HG02571 (cell line): Measurements from ENCODE around the gene BCKDHA.
"Not testable (repeated sequence)": the region's sequence is repeated elsewhere in the genome, so short reads cannot be mapped to it uniquely, and the experiment has no call there.

Experiments used
- ATAC-seq: cut with Tn5 transposase; IDR thresholded peaks from one replicate; pipeline ENCODE4 v1.9.1; 2021; ENCODE audit warnings: mild to moderate bottlenecking, moderate library complexity; ENCODE audit not compliant: unreplicated experiment

BCKDHA gene

GRCh38 chr19:41364524-41365391, 32.9 kb upstream of the BCKDHA start:
- ATAC-seq: no peak

GRCh38 chr19:41366089-41366488, 31.5 kb upstream of the BCKDHA start:
- ATAC-seq: no peak

GRCh38 chr19:41367848-41368301, 29.7 kb upstream of the BCKDHA start:
- ATAC-seq: no peak

- no peak for ATAC-seq
These were observed 27.8 kb upstream of the BCKDHA start for GRCh38 chr19:41369769-41370168.

GRCh38 chr19:41371119-41371518, 26.5 kb upstream of the BCKDHA start:
- not testable (repeated sequence) for ATAC-seq

- ATAC-seq: no peak
These were observed 26.1 kb upstream of the BCKDHA start for GRCh38 chr19:41371541-41371940.

GRCh38 chr19:41372501-41372900, 25.1 kb upstream of the BCKDHA start:
- no peak for ATAC-seq

- ATAC-seq: no peak
These were observed 23.6 kb upstream of the BCKDHA start for GRCh38 chr19:41373993-41374392.

- ATAC-seq: no peak
These were observed 21.2 kb upstream of the BCKDHA start, which contains the start of gene TMEM91 for GRCh38 chr19:41376241-41376997. TSS of gene TMEM91 (plus strand) at chr19:41376533. CDS start at chr19:41378310, 1,777 bp downstream.

GRCh38 chr19:41376998-41377365, 20.6 kb upstream of the BCKDHA start:
- no peak for ATAC-seq

GRCh38 chr19:41377977-41378709, 19.5 kb upstream of the BCKDHA start:
- ATAC-seq: no peak

GRCh38 chr19:41381536-41381935, 16.1 kb upstream of the BCKDHA start:
- not testable (repeated sequence) for ATAC-seq

GRCh38 chr19:41384351-41384750, 13.3 kb upstream of the BCKDHA start:
- no peak for ATAC-seq

- ATAC-seq: no peak
These were observed 11.2 kb upstream of the BCKDHA start for GRCh38 chr19:41386442-41386841.

GRCh38 chr19:41391618-41392017, 6.0 kb upstream of the BCKDHA start:
- ATAC-seq: no peak

- ATAC-seq: no peak
These were observed 4.8 kb upstream of the BCKDHA start for GRCh38 chr19:41392775-41393174.

GRCh38 chr19:41395355-41395754, 2.3 kb upstream of the BCKDHA start:
- no peak for ATAC-seq

GRCh38 chr19:41398050-41398418, 416 bp downstream of the BCKDHA start:
- no peak for ATAC-seq

GRCh38 chr19:41398598-41398997, 980 bp downstream of the BCKDHA start:
- ATAC-seq: no peak

GRCh38 chr19:41399091-41399490, 1.5 kb downstream of the BCKDHA start:
- ATAC-seq: no peak

- ATAC-seq: no peak
These were observed 1.9 kb downstream of the BCKDHA start for GRCh38 chr19:41399525-41399924.
